Spleen (tissue), 7 donors: ENCODE measurements around the gene SCRN1.

Experiments used
- CTCF ChIP-seq, 11 experiments: fragments of 200-600 bp in 7 of 11; fragments of 450-650 bp in 4 of 11; sonication (generic) in 4 of 11; IDR thresholded peaks in 8 of 11; conservative IDR thresholded peaks in 3 of 11; 1 replicate in 7 of 11; 2 replicates in 4 of 11; pipeline versions ENCODE4 v1.4.0 to v1.8.0; 2016 to 2021; ENCODE audit warnings: antibody characterized with exemption in 11 of 11, inconsistent platforms in 4 of 11, mild to moderate bottlenecking in 1 of 11
- POLR2AphosphoS5 ChIP-seq, 3 donors: sonication (generic); formaldehyde crosslinking; IDR thresholded peaks; one replicate each; pipeline ENCODE4 v1.5.1; 2017; ENCODE audit warnings: antibody characterized with exemption in 3 of 3
- donor health status: DM: no; HTN: no; CAD: no; lungs with moderate emphysema.
- donor health status: DM: no; HTN: no; CAD: no.
- donor health status: DM: no; HTN: no; CAD: no.

GRCh38 chr7:29885626-29886025, 104.0 kb downstream of the SCRN1 start:
- TF ChIP-seq POLR2AphosphoS5 (IDR thresholded peaks at IDR 0.05) (no peak), CTCF (IDR thresholded peaks at IDR 0.05 in 8 of 11, conservative IDR thresholded peaks at IDR 0.05 in 3 of 11) (no peak)
